B cell (primary cell): ENCODE measurements around the gene VAC14. TPM values are rescaled to one million over a fixed set of nuclear protein-coding genes. Genes with fewer than 3 reads are reported as not detected.

Source experiments
- ATAC-seq: fragments of 200-7000 bp; cut with Tn5 transposase; one replicate; pipeline ENCODE4 v1.10.0; 2021; ENCODE audit warnings: low read depth, mild to moderate bottlenecking, moderate number of reproducible peaks, moderate library complexity
- CTCF ChIA-PET: fragments of 350-600 bp; sonication (Branson Sonifier 250); formaldehyde crosslinking; loops from one replicate; lab custom pipeline; 2021; ENCODE audit warnings: antibody characterized with exemption, inconsistent platforms; lab: Charles Lee
- POLR2A ChIA-PET: fragments of 350-600 bp; sonication (Branson Sonifier 250); formaldehyde crosslinking; loops from one replicate; lab custom pipeline; 2021; ENCODE audit warnings: antibody characterized with exemption; lab: Charles Lee
- DNase-seq: peaks from one replicate; pipeline ENCODE4 v3.0.0; 2013
- H2AFZ ChIP-seq: 2 replicates; pipeline ENCODE4 v1.6.1; 2012; ENCODE audit warnings: mild to moderate bottlenecking, low read depth, low read length; ENCODE audit not compliant: insufficient read depth, poor library complexity, severe bottlenecking
- H3K27ac ChIP-seq, 2 donors: 1 replicate in 1 of 2; 2 replicates in 1 of 2; pipeline ENCODE4 v1.5.1; 2012 to 2013; ENCODE audit warnings: low read length in 2 of 2, mild to moderate bottlenecking in 2 of 2, moderate library complexity in 1 of 2
- H3K27me3 ChIP-seq, 4 experiments: fragments of 200-600 bp in 1 of 4; sonication (generic) in 1 of 4; replicated peaks in 1 of 4; 1 replicate in 2 of 4; 2 replicates in 2 of 4; pipeline versions ENCODE4 v1.6.1 to v1.7.0; 2013 to 2016; ENCODE audit warnings: low read length in 3 of 4, mild to moderate bottlenecking in 2 of 4, mixed read lengths in 1 of 4, moderate library complexity in 1 of 4; ENCODE audit not compliant: insufficient read depth in 4 of 4, control insufficient read depth in 3 of 4; ENCODE audit errors: control extremely low read depth in 1 of 4
- H3K36me3 ChIP-seq, 2 experiments: replicated peaks in 1 of 2; 1 replicate in 1 of 2; 2 replicates in 1 of 2; pipeline versions ENCODE4 v1.6.1 to v1.7.1; 2013; ENCODE audit warnings: low read length in 1 of 2; ENCODE audit not compliant: insufficient read depth in 2 of 2, control insufficient read depth in 1 of 2; ENCODE audit errors: control extremely low read depth in 1 of 2, extremely low read depth in 1 of 2
- H3K4me1 ChIP-seq, 2 donors: fragments of 200-600 bp in 1 of 2; sonication (generic) in 1 of 2; 1 replicate in 1 of 2; 2 replicates in 1 of 2; pipeline versions ENCODE4 v1.5.1 to v1.6.1; 2013 to 2017; ENCODE audit warnings: low read length in 2 of 2; ENCODE audit not compliant: control insufficient read depth in 2 of 2, insufficient read depth in 2 of 2
- H3K4me2 ChIP-seq: replicated peaks from 2 replicates; pipeline ENCODE3; 2012; ENCODE audit warnings: mild to moderate bottlenecking, low read depth, low read length; ENCODE audit not compliant: poor library complexity, severe bottlenecking
- H3K4me3 ChIP-seq, 5 experiments: fragments of 200-600 bp in 1 of 5; sonication (generic) in 1 of 5; 1 replicate in 3 of 5; 2 replicates in 2 of 5; pipeline versions ENCODE4 v1.5.1 to v1.7.0; 2011 to 2016; ENCODE audit warnings: low read length in 4 of 5, mild to moderate bottlenecking in 4 of 5, low read depth in 2 of 5, control low read depth in 1 of 5, moderate library complexity in 1 of 5; ENCODE audit not compliant: insufficient read depth in 1 of 5; ENCODE audit errors: control extremely low read depth in 1 of 5, extremely low read depth in 1 of 5
- H3K79me2 ChIP-seq: fragments of 200-600 bp; sonication (generic); one replicate; pipeline ENCODE4 v1.6.0; 2016; ENCODE audit warnings: low read length; ENCODE audit not compliant: control insufficient read depth, insufficient read depth
- H3K9ac ChIP-seq: fragments of 200-600 bp; sonication (generic); 2 replicates; pipeline ENCODE4 v1.6.1; 2017; ENCODE audit warnings: mild to moderate bottlenecking, low read length, moderate library complexity
- H3K9me3 ChIP-seq, 3 donors: one replicate each; pipeline versions ENCODE4 v1.6.1 to v1.7.1; 2013; ENCODE audit warnings: low read length in 2 of 3; ENCODE audit not compliant: control insufficient read depth in 2 of 3, insufficient read depth in 1 of 3; ENCODE audit errors: control extremely low read depth in 1 of 3
- H4K20me1 ChIP-seq: 2 replicates; pipeline ENCODE4 v1.6.0; 2012; ENCODE audit warnings: mild to moderate bottlenecking, low read length; ENCODE audit not compliant: insufficient read depth, control insufficient read depth, poor library complexity, severe bottlenecking
- H3K27ac Mint-ChIP-seq: one replicate; pipeline ENCODE4 v1.8.0; 2021; ENCODE audit warnings: mixed read lengths
- H3K27me3 Mint-ChIP-seq: one replicate; pipeline ENCODE4 v1.8.0; 2021; ENCODE audit warnings: mixed read lengths
- H3K4me1 Mint-ChIP-seq: one replicate; pipeline ENCODE4 v1.8.0; 2021; ENCODE audit warnings: mixed read lengths
- H3K4me3 Mint-ChIP-seq: one replicate; pipeline ENCODE4 v1.8.0; 2021; ENCODE audit warnings: mixed read lengths
- H3K9me3 Mint-ChIP-seq: one replicate; pipeline ENCODE4 v1.8.0; 2022; ENCODE audit warnings: mixed read lengths; ENCODE audit not compliant: insufficient read depth
- CTCF ChIP-seq: fragments of 200-600 bp; IDR thresholded peaks from one replicate; pipeline ENCODE4 v1.8.0; 2022; ENCODE audit warnings: antibody characterized with exemption, mild to moderate bottlenecking
- EZH2 ChIP-seq: IDR thresholded peaks from 2 replicates; pipeline ENCODE4 v1.6.1; 2012; ENCODE audit warnings: borderline replicate concordance, low read depth, mild to moderate bottlenecking, moderate library complexity, low read length; ENCODE audit not compliant: insufficient read depth, poor library complexity, severe bottlenecking
- WGBS: methylation state at CpG from one replicate; pipeline ENCODE4 v1.1.5; 2013; ENCODE audit warnings: missing lambda C conversion rate; ENCODE audit not compliant: insufficient coverage; 5-methylcytosine and 5-hydroxymethylcytosine counted together
- intact Hi-C: fragments of 100-400 bp; cut with micrococcal nuclease; formaldehyde crosslinking; loops from one replicate; pipeline ENCODE4 v1.10.0; 2022
- polyA plus RNA-seq: library from polyadenylated mRNA; depleted of rRNA; stranded (reverse); fragments of >200 nt; gene quantifications from 2 replicates; pipeline ENCODE4 v1.2.3, GENCODE V29; 2012
- total RNA-seq, 2 donors: library from RNA; stranded (reverse); fragments of 120-200 nt in 1 of 2; gene quantifications; 1 replicate in 1 of 2; 2 replicates in 1 of 2; pipeline versions ENCODE4 v1.2.3 to v1.2.4, GENCODE V29; 2013 to 2022

Gene VAC14
- total and polyA plus RNA-seq, 2 donors (not counting 1 experiment from before 2014, with no cell fraction given) = 42.6 to 64.7 TPM

- H3K4me2 ChIP-seq = no peak overlapping the region
- Mint-ChIP-seq H3K4me1 (no peaks in the 10 kb centered on the region), H3K27me3 (no peaks in the 10 kb centered on the region), H3K4me3 (no peak overlapping the region), H3K9me3 (no peaks in the 10 kb centered on the region), H3K27ac (no peak overlapping the region)
- no peaks in the 10 kb centered on the region for H3K4me1 ChIP-seq
- H3K79me2 ChIP-seq = no peaks in the 10 kb centered on the region
- H3K36me3 ChIP-seq = peaks cover 0 to 77% of the 10 kb centered on the region in 2 experiments
- no peak overlapping the region for H3K4me3 ChIP-seq
- H2AFZ ChIP-seq = no peak overlapping the region
- ChIA-PET CTCF (interaction anchor here (0.9 to 2.2 kb wide), 3 partner anchors 9 to 532 kb away, joined by 3 to 11 read pairs (median 4); no protein-coding TSS in a partner anchor), POLR2A (no interaction called here)
- DNase-seq = no peak
- H4K20me1 ChIP-seq = no peaks in the 10 kb centered on the region
- TF ChIP-seq EZH2 (no peak), CTCF (no peak)
- H3K9me3 ChIP-seq = peaks cover 0 to 13% (median 0%) of the 10 kb centered on the region in 3 donors
- no peaks in the 10 kb centered on the region for H3K27me3 ChIP-seq
- H3K9ac ChIP-seq = no peak overlapping the region
- WGBS = 100% methylated on average over 1 of the region's 1 CpG
- ATAC-seq = no peak
- intact Hi-C loops = no loop called here
- no peak overlapping the region for H3K27ac ChIP-seq
These were observed 21.6 kb downstream of the VAC14 start for GRCh38 chr16:70779361-70779760.

GRCh38 chr16:70778901-70779309, 22.1 kb downstream of the VAC14 start:
- Mint-ChIP-seq H3K27me3 (no peaks in the 10 kb centered on the region), H3K4me3 (no peak overlapping the region), H3K4me1 (no peaks in the 10 kb centered on the region), H3K9me3 (no peaks in the 10 kb centered on the region), H3K27ac (no peak overlapping the region)
- Histone ChIP-seq H3K36me3 (peaks cover 2 to 75% of the 10 kb centered on the region in 2 experiments), H3K4me1 (no peaks in the 10 kb centered on the region), H3K9me3 (peaks cover 0 to 13% (median 0%) of the 10 kb centered on the region in 3 donors), H3K79me2 (no peaks in the 10 kb centered on the region), H3K4me2 (no peak overlapping the region), H3K9ac (no peak overlapping the region), H3K4me3 (no peak overlapping the region), H3K27me3 (no peaks in the 10 kb centered on the region), H3K27ac (no peak overlapping the region), H4K20me1 (no peaks in the 10 kb centered on the region), H2AFZ (no peak overlapping the region)
- no peak for ATAC-seq
- ChIA-PET CTCF (interaction anchor here (0.9 to 2.2 kb wide), 3 partner anchors 8 to 533 kb away, joined by 3 to 11 read pairs (median 4); no protein-coding TSS in a partner anchor), POLR2A (no interaction called here)
- TF ChIP-seq CTCF = no peak
- no peak for TF ChIP-seq EZH2
- no peak for DNase-seq
- WGBS = 93% methylated on average over 8 of the region's 8 CpGs
- intact Hi-C loops = no loop called here
